GM23248 (cell line): Measurements from ENCODE around the gene MSL3B.

Experiments
- EZH2 ChIP-seq: fragments of 200-600 bp; sonication (generic); IDR thresholded peaks from 2 replicates; pipeline ENCODE4 v1.6.1; 2018; ENCODE audit warnings: antibody characterized with exemption, mild to moderate bottlenecking; ENCODE audit not compliant: insufficient read depth, poor library complexity, severe bottlenecking
- EZH2phosphoT487 ChIP-seq: fragments of 200-600 bp; sonication (generic); IDR thresholded peaks from 2 replicates; pipeline ENCODE4 v1.6.1; 2018; ENCODE audit warnings: antibody characterized with exemption, moderate library complexity, mild to moderate bottlenecking, low read depth; ENCODE audit not compliant: insufficient read depth

- TF ChIP-seq EZH2 (no peak), EZH2phosphoT487 (no peak)
Measured at GRCh38 chr2:233823731-233824121, 44.5 kb downstream of the MSL3B start.
